Subcutaneous adipose tissue (tissue), 4 donors: ENCODE measurements around the gene EFL1. TPM values are rescaled to one million over a fixed set of nuclear protein-coding genes. Genes with fewer than 3 reads are reported as not detected.

ENCODE experiments used
- CTCF ChIP-seq: fragments of 450-650 bp; IDR thresholded peaks from one replicate; pipeline ENCODE4 v1.5.1; 2016; ENCODE audit warnings: low read depth, mild to moderate bottlenecking, control low read depth, antibody characterized with exemption, moderate library complexity
- total RNA-seq, 4 donors: library from RNA; depleted of rRNA; stranded (reverse); fragments of >200 nt; gene quantifications; one replicate each; pipeline ENCODE4 v1.1.0, GENCODE V29; 2016

EFL1 gene
- total RNA-seq, 4 donors from 2014 or later = 12.2 to 21.1 (median 16.6) TPM

DNA sequence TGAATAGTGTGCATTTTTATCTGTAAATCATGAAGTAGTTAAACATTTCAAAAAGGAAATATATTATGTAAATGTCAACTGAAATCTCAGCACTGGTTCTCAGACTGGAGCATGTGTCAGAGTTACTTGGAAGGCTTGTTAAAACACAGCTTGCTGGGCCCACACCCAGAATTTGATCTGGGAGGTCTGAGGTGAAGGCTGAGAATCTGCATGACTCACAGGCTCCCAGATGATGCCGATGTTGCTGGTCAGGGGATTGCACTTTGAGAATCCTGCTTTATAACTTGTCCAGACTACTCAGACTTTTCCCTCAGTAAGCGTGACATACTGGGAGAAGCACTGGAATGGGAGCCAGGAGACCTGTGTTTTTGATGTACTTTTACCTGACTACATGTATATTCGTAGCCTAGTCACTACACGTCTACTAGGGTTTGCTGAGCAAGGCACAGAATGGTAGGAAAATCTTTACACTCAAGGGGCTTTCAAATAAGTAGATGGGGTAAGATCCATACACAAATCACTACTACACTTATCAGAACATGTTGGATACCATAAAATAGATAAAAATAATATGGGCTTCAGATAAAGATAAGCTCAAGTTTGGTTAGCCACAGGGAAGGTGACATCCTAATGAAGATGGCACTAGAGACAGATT is 139.7 kb downstream of the EFL1 start:
- no peak for TF ChIP-seq CTCF

DNA sequence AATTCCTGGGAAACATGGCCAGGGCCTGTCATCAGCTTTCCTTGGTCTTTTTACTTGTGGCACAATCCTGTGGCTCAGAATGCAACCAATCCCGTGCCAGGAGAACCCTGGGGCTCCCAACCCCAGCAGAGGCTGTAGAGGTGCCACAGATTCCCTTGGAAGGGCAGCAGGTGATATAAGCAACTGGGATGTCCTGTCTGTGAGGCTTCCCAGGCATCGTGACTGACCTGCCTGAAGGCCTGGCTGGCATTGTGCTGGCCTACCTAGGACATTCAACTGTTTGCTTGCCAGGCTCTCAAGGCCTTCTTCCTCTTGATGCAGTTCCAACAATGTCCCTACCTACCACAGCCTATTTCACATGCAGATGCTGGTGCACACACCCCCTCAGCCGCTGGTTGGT is 144.5 kb downstream of the EFL1 start:
- no peak for TF ChIP-seq CTCF

DNA sequence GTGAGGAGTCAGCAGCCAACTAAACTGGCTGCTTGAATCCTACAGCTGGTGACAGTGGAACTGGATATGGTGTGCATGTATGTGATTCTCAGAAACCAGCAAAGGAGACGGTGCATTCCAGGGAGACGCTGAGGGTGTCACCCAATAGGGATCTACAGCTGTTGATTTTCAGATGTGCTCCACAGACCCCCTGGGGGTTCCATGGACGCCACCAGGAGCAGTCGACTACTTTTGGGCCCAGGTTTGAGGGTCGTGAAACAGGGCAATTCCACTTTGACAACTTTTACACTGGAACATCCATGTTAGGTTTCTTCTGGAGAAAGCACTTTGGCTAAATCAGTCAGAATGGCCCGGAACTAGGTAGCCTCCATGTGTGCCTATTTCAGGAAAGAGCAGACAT is 145.2 kb downstream of the EFL1 start:
- TF ChIP-seq CTCF = no peak

DNA sequence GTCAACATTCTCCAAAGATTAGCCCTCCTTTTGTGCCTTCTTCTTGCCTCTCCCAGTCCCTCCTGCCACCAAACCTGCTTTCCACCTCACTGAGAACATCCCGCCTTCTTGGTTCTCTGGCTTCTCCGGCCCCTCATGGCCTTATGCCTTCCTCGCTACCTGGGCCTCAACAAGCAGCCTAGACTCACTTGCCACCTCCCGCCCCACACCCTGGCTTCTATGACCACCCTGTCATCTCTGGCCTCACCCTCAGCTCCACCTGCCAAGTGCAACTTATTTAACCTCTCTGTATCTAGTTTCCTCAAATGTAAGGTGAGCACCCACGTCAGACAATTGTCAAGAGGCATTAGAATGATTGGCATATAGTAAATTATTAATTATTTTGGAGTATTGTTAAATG is 147.9 kb downstream of the EFL1 start:
- TF ChIP-seq CTCF = no peak

GRCh38 chr15:82113106-82113715 is 149.3 kb downstream of the EFL1 start:
- TF ChIP-seq CTCF = no peak

DNA sequence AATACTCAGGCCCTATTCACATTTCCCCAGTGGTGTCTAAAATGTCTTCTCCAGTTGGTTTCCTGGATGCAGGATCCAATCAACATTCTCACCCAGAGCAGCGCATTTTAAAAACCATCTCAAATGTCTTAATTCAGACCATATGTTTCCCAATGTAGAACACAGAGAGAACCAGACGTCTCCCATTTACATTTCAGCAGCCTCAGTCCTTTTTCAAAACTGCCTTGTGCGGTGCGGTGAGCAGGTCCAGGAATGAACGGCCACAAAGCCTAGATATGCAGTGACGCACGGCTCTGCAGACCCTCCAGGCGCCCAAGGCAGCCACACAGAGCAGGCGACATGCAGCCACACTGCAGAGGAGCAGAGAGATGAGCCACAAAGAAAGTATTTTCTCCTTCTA is 150.6 kb downstream of the EFL1 start:
- no peak for TF ChIP-seq CTCF

DNA sequence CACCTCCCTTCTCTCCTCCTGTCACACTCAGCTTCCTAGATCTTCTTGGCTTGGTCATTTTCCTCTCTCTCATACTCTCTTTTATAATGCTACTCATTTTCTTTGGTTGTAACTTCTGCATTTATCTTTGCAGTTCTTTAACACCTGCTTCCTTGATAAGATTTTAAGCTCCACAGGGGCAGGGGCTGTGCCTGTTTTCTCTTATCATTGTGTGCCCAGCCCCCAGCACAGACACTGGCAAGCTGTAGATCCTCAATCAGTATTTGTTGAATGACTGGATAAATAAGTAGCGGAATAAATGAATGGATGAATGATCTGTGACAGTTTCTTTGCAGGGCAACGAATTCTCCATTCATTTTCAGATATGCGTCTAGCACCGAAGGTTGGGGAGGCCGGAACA is 152.4 kb downstream of the EFL1 start:
- TF ChIP-seq CTCF = no peak
